Cardiac fibroblast (primary cell): ENCODE data around the gene SSTR5.
A peak's percentile ranks its signal among the peaks of the same experiment; 100 is the strongest.

ENCODE experiments used
- DNase-seq, 2 donors: peaks; one replicate each; pipeline versions ENCODE4 v3.0.0 to v3.0.0-alpha.2; 2010; ENCODE audit warnings: low read depth in 2 of 2
- H3K4me3 ChIP-seq, 2 donors: replicated peaks in 1 of 2; 1 replicate in 1 of 2; 2 replicates in 1 of 2; pipeline ENCODE4 v1.5.1; 2011; ENCODE audit warnings: low read depth in 2 of 2, low read length in 2 of 2, mild to moderate bottlenecking in 2 of 2, moderate library complexity in 1 of 2
- CTCF ChIP-seq: IDR thresholded peaks from one replicate; pipeline ENCODE4 v1.5.1; 2011; ENCODE audit warnings: low read depth, mild to moderate bottlenecking, low read length, inconsistent platforms

Gene SSTR5

GRCh38 chr16:1079341-1079740 is 6.8 kb downstream of the SSTR5 start:
- no peak for DNase-seq
- TF ChIP-seq CTCF = no peak
- H3K4me3 ChIP-seq = no peak overlapping the region

- no peak for DNase-seq
- TF ChIP-seq CTCF = no peak
- no peak overlapping the region for H3K4me3 ChIP-seq
Observed at GRCh38 chr16:1079786-1080525, 7.4 kb downstream of the SSTR5 start.

- DNase-seq = peak in 1 of 2 donors; percentile 8
- no peak overlapping the region for H3K4me3 ChIP-seq
- TF ChIP-seq CTCF = no peak
Observed at GRCh38 chr16:1080801-1081733, 8.5 kb downstream of the SSTR5 start.

- no peak for DNase-seq
- no peak for TF ChIP-seq CTCF
- no peak overlapping the region for H3K4me3 ChIP-seq
Observed at GRCh38 chr16:1081734-1082265, 9.3 kb downstream of the SSTR5 start.

- no peak for TF ChIP-seq CTCF
- no peak overlapping the region for H3K4me3 ChIP-seq
- peak; percentile 55 to 59 for DNase-seq
Observed at GRCh38 chr16:1082266-1082951, 9.9 kb downstream of the SSTR5 start.

GRCh38 chr16:1082952-1083675 is 10.6 kb downstream of the SSTR5 start:
- no peak for DNase-seq
- no peak for TF ChIP-seq CTCF
- no peak overlapping the region for H3K4me3 ChIP-seq
